ENCODE measurements around the gene EP400.

- no peak for TF ChIP-seq CTCF (conservative IDR thresholded peaks at IDR 0.05)
- no peak for TF ChIP-seq ZFX (IDR thresholded peaks at IDR 0.05)
Observed at GRCh38 chr12:132049442-132049841, 99.7 kb downstream of the EP400 start.
